Caki2 (cell line): ENCODE data around the gene KLHL29. TPM values are rescaled to one million over a fixed set of nuclear protein-coding genes. Genes with fewer than 3 reads are reported as not detected.

ENCODE experiments used
- DNase-seq: peaks from one replicate; pipeline ENCODE4 v3.0.0-alpha.2; 2015; ENCODE audit warnings: low read depth
- in situ Hi-C: cut with HindIII; loops from 2 replicates; pipeline ENCODE4 v1.10.0; 2016; ENCODE audit warnings: low sequenced_read_pairs, low pct_unique_long_range_greater_than_20kb, mixed read lengths
- total RNA-seq: library from RNA; depleted of rRNA; stranded (reverse); fragments of >200 nt; shearing (Covaris generic); gene quantifications from 2 replicates; pipeline ENCODE4 v1.2.3, GENCODE V29; 2014; ENCODE audit warnings: low replicate concordance

Gene KLHL29
- total RNA-seq, 1 experiment from 2014 or later, result 1.4 TPM

DNA sequence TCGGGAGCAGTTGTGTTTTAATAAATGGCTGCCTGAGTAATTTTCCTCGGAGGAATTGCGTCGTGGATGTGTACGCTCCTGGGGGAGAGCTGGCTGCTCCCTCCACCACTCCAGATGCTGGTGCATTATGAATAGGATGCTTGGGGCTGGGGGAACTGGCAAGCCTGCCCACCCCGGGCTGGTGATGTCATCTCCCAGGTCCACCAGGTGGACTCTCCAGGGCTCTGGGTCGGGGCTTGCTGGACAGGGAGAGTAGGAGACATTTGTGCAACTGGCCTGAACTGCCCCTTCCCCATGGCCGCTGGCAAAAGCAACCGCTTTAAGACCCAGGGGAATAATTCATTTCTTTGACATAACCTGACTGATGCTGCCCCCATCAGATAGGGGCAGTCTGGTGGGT lies 158.7 kb downstream of the KLHL29 start:
- DNase-seq, result no peak
- in situ Hi-C loops, result no loop called here

DNA sequence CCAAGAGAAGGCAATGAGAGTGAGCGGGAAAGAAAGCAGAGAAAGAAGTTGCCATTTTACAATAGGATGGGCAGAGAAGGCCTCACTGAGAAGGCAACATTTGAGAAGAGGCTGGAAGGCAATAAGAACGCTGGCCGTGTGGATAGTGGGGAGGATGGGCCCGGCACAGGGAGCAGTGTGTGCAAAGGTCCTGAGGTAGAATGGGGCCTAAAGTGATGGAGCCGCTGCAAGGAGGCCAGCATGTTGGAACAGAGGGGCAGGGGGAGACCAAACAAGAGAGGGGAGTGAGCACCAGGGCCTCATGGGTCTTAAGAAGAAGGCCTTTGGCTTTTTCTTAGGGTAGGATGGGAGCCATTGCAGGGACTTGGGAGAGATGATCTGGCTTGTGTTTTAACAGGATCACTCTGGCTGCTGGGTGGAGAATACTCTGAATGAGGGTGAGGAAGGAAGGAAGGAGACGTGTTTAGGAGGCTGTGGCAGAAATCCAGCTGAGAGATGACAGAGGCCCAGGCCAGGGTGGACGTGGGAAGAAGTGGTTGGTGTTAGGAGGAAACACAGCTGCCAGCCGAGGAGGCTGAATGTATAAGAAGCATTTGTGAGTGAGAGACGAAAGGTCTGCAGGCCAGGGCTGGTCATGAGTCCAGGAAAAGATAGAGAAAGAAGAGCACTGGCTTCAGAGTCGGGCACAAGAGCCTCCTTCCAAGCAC lies 159.8 kb downstream of the KLHL29 start:
- no peak for DNase-seq
- in situ Hi-C loops, result no loop called here

DNA sequence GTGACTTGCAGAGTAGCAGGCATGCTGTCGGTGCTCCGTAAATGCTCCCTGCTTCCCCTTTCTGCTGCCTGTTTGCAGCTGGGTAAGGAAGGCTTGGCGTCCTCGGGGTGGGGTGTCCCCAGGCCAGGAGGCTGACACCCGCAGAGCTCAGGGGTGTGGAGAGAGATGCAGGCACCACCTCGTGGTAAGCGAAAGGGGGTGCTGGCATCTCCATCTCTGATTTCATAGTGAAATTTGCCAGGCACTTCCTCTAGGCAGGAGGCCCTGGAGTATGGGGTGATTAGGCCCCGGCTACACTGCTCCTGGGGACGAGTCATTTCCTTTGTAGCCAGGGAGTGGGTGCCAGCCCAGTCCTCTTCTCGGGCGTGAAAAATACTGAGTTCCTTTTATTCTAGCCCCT lies 160.4 kb downstream of the KLHL29 start:
- no peak for DNase-seq
- in situ Hi-C loops, result no loop called here

DNA sequence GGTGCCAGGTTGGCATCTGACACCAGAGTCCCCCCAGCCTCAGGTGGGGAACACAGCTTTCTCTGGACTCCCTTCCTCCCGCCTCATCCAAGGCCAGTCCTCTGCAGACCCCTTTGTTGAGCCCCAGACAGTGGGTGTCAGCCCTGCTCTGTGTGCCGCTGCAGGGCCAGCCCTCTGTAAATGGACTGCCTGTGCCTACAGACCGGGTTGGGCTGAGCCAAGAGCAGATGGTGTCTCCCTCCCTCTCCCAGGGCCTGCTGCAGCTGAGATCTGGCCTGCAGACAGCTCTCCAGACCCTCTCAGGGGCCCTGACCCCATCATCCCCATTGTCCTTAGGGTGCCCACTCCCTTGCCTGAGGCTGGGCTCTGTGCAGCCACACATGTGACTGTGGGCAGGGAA lies 160.8 kb downstream of the KLHL29 start:
- in situ Hi-C loops, result no loop called here
- DNase-seq, result no peak

DNA sequence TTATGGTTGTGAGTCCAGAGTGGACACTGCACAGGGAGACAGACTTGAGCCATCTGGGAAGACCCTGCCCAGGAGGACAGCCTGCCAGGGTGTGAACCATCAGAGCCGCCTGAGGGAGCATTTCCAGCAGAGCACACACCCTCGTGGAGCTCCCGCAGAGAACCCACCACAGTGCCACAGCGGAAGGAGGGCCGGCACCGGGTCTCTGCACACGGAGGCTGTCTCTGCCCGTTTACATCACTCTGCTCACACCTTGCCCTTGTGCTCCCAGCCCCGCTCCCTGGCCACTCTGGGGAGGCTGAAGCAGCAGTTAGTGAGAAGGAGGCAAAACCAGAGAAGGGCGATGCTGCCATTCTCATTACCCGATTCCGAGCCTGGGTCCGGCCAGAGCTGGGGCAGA lies 161.9 kb downstream of the KLHL29 start:
- in situ Hi-C loops, result no loop called here
- no peak for DNase-seq

DNA sequence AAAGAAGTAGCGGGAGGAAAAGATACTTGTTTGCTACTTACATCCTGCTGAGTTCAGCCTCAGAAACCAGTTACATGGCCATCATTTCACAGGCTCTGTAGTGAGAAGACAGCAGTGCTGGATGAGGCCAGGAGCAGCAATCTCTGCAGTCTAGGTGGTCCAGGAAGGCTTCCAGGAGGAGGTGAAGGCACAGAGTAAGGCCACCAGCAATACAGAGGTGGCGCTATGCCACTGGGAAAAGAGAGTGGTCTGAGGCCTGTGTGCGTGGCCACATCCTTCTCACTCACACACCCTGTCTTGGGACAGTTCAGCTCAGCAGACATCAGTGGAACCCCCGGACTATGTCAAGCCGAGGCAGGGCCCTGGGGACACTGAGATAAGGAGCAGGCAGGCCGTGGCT lies 162.7 kb downstream of the KLHL29 start:
- in situ Hi-C loops, result no loop called here
- DNase-seq, result no peak

DNA sequence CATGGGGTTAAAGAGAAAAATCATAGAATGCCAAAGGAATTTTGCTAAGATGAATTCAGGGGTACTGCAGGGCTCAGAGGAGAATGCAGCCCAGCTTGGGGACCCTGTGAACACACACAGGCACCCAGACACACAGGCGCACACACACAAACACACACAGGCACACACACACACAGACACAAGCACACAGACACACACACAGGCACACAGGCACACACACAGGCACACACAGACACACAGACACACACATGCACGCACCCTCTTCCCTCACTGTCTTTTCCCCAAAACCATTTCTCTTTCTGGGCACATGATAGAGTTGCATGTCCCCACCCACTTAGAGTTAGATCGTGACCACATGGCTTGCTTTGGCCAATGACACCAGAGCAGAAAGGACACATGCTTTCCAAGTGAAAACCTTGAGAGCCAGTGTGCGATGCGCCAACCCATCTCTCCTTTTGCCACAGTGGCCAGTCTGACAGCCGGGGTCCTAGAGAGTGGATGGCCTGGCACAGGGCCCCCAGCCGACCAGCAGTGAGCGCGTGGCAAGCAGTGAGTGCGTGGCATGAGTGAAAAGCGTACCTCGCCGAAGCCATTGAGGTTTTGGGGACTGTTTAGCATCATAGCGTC lies 163.3 kb downstream of the KLHL29 start:
- DNase-seq, result no peak
- in situ Hi-C loops, result no loop called here

DNA sequence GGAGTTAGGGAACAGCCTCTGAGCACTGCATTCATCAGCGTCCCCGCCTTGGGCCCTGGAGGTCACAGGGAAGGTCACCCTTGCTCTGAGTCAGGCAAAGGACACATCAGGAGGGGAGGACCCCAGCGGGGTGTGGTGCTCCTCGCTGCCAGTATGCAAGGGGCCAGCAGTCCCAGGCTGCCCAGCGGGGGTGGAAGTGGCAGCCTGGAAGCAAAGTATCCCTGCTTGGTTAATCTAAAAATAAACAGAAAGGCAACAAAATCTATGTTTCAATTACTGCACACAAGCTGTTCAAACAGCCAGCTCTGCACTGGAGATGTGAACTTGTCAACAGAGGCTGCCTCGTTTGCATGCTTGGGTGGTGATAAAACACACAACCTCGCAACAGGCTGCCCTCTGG lies 164.1 kb downstream of the KLHL29 start:
- in situ Hi-C loops, result no loop called here
- DNase-seq, result no peak

DNA sequence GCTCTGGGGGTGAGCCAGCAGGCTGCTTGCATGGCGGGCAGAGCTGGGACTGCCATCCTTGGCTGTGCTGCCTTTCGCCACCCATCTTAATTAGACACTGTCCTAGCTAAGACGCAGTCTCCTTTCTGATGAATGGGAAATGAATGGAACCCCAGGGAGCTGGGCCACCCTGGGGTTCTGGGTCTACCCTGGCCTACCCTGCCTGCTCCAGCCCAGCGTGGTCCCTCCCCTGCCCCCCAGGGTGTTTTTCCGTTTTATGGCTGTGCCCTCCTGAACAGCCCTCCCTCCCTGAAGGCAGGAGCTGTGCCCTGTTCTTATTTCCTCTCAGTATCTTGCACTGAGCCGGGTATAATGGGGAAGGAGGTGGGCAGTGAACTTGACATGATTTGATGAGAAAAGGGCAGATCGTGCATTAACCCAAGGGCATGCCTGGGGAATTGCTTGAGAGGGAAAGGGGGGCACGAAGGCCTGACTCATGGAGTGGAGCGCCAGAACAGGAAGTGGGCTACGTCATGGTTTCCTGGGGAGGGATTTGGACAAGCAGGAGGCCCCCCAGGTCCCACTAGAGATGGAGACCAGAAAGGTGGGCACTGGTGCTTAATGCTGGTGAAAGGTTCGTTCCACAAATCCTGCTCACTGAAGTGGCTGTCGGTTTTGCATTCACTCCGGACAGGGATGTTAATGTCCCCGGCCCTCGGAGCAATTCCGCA lies 165.0 kb downstream of the KLHL29 start:
- in situ Hi-C loops, result no loop called here
- DNase-seq, result no peak

DNA sequence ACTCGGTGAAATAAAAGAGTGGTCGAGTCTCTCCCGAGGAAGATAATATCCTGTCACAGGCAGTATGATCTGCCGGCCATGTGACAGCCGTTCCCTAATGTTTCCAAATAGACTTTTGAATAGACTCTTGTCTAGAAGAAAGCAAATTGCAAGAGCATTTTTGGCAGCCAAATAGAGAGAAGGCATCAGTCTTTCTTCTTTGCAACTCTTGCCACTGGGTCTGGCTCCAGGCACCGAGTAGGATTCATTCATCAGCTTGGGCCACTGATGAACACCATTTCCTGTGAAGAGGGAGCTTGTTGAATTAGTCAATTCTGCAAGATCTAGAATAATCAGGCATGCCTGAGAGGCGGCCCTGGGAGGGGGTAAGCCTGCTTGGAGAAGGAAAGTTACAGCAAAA lies 165.6 kb downstream of the KLHL29 start:
- DNase-seq, result no peak
- in situ Hi-C loops, result no loop called here

DNA sequence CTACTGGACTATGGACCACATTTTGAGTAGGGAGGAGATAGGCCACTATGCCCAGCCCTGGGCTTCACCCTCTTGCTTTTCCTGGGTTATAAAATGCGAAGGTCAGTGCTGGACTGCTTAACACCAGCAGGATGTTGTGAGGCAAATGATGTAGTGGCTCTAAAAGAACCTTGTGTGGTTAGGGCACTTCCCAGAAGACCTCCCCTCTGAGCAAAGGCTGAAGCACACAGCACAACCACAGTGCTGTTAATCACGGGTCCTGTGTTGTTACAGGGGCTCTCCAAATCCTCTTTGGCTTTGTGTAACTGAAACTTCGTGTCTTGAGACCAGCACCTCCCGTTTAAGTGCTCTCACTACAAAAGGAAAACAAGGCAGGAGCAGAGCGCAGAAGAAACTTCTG lies 166.9 kb downstream of the KLHL29 start:
- in situ Hi-C loops, result no loop called here
- DNase-seq, result no peak

DNA sequence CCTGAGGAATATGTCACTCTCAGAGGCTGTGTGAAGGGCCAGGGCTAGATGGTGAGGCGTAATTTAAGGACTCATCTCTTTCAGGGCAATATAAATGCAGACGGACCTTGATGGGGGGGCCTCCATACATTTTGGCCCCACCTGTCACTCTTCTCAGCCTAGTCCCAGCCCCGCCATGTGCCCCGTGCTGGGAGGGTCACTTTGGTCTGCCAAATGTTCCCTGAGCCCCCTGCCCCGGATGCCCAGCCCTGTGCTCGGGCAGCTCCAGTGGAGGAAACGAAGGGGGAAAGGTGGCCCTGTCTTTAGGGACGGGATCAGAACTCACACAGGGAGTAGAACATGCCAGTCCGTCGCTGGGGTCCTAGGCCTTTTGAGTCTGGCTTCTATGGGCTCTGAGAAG lies 168.6 kb downstream of the KLHL29 start:
- in situ Hi-C loops, result no loop called here
- no peak for DNase-seq

DNA sequence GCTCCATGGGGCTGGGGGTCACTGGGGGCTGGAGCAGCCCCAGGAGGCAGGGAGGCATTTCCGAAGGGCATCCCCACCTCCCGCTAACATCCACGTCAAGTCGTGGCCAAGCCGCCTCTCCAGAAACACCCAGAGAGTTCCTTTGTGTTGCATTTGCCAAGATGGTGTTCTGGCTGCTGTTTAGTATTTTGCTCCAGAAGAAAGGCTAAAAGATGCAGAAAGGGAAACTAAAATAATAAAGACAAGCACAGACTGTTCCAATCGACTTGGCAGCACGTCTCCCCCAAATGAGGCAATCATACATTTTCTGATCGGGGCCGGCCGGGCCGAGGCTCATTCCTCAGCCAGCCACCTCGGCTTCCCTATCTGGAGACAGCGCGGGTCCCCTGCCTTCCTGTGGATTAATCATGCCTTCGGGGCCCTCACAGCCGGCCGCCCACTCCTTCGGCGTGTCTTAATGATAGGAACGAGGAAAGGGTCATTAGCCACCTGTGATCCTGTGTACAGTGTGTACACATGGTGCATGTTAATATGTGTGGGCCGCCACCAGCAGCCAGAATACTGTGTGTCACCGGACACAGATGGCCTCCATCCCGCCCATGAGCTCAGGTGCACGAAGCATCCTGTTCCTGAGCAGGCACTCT lies 169.2 kb downstream of the KLHL29 start:
- DNase-seq, result no peak
- in situ Hi-C loops, result no loop called here

DNA sequence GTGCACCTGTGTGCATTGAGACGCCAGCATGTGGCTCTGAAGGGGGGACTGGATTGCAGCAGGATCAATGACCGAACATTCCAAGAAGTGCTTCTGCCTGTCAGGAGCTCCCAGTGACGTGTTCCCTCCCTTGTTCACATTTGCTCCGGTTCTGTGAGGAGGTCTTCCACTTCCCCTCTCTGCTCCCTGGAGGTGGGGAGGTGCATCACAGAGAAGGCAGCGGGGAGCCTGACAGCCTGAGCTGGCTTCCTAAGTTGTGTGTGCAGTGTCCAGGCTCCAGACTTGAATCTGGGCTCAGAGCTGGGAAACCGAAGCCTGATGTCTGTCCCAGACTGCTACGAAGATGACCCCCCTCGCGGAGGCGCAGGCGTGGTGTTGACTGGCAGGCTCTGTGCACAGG lies 171.0 kb downstream of the KLHL29 start:
- no peak for DNase-seq
- in situ Hi-C loops, result no loop called here

DNA sequence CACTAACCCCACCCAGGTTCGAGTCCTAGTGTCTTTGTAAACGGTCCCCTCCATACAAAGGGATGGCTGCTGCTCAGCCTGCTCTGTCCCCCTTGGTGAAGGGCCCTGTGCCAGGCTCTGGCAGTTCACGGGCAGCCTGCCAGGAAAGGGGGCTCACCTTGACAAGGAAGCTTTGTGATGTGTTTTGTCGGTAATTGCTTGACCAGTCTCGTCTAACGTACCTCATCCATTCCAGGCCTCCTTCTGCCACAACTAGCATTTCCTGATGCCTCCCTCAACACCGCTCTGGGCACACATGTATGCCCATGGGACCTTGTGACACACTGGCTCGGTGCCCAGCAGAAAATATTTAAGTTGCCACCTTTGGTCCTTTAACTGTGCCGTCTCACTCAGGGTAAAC lies 171.9 kb downstream of the KLHL29 start:
- in situ Hi-C loops, result no loop called here
- no peak for DNase-seq

DNA sequence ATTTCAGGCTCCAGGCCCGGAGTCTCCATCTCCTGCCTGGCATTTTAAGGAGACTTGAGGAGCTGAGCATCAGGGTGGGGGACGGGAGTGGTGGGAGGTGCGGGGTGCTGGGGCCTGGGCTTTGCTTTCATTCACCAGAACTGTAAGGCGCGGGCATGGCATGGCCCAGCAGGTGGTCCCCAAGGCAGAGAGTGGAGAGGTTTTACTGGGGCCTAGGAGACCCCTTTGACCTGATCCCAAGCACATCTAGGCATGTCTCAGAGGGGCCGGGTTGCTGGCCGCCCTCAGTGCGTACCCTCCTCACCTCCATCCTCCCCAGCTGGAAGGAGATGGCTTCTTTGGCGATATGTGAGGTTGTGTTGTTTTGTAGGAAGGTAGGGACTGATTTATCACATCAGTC lies 172.5 kb downstream of the KLHL29 start:
- DNase-seq, result no peak
- in situ Hi-C loops, result no loop called here

DNA sequence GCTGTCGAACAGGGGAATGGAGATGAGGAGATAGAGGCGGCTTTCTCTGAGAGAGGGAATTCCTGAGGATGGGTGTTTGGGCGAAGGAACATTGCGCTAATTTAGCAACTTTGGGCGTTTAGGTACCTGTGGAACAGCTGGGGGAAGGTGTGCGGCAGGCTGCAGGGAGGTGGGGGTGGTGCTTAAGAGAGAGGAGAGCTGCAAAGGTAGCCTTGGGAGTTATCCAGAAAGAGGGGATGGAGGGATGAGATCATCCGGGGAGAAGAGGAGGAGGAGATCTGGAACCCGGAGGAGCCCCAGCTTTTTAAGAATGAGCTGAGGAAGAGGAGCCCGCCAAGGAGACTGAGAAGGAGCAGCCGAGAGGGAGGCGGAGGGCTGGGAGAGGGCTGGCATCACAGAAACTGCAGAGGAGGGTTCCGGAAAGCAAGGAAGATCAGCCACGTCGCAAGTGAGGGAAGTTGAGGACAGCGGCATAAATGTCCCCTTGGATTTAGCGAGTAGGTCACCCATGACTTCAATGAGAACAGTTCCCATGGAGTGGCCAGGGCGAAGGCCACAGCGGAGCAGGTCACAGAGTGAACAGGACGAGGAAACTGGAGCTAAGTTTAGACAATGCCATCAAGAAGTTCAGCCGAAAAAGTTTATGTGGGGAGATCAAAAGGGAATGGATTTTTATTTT lies 174.7 kb downstream of the KLHL29 start:
- no peak for DNase-seq
- in situ Hi-C loops, result no loop called here

DNA sequence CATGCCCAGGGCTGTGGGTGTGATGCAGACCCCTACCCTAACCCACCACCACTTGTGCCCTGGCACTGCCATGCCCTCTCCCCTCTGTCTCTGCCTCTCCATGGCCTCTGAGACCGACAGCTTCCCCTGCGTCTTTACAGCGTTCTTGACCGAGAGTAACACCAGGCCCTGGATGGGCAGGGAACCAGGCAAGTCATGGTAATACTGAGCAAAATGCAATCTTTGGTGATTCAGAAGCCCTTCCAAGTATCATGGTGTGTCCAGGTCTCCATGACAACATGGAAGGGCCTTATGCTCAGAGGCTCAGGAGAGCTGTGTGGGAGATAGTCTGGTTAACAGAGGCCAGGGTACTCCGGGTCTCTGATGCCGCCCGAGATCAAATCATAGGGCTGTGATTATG lies 176.1 kb downstream of the KLHL29 start:
- in situ Hi-C loops, result no loop called here
- no peak for DNase-seq

DNA sequence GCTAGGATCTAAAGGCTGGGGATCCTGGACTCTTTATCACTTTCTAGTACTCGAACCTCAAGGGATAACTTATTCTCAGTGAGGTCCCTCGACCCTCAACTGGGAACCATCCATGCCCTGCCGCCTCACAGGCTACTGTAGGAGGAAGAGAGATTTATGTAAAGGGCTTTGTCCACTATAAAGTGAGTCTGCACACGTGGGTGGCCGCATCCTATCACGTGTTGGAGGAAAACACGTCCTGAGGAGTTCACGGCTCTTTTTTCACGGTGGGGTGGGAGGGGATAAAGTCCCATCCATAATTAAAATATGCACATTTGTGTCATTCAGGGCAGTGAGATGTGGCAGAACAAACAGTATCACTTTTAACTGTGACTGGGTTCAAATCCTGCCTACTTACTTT lies 176.6 kb downstream of the KLHL29 start:
- in situ Hi-C loops, result no loop called here

More for the DNA sequence above, 176.6 kb downstream of the KLHL29 start:
- no peak for DNase-seq
